Mesenchymal stem cell (in vitro differentiated cells and primary cell): ENCODE data around the gene CADPS.

Source experiments
- DNase-seq: peaks from one replicate; pipeline ENCODE4 v3.0.0-alpha.2; 2013
- H2AFZ ChIP-seq: one replicate; pipeline ENCODE4 v1.6.1; 2013; ENCODE audit warnings: low read depth, mild to moderate bottlenecking, control low read depth, inconsistent platforms, low read length, moderate library complexity
- H2AK5ac ChIP-seq: 2 replicates; pipeline ENCODE4 v1.6.1; 2013; ENCODE audit warnings: low read length, moderate library complexity, mild to moderate bottlenecking, inconsistent platforms; ENCODE audit not compliant: severe bottlenecking
- H2BK120ac ChIP-seq: one replicate; pipeline ENCODE4 v1.6.1; 2013; ENCODE audit warnings: low read depth, mild to moderate bottlenecking, inconsistent platforms, low read length, moderate library complexity
- H2BK12ac ChIP-seq, 2 experiments: one replicate each; pipeline ENCODE4 v1.6.1; 2013; ENCODE audit warnings: inconsistent platforms in 2 of 2, low read length in 2 of 2, mild to moderate bottlenecking in 2 of 2, moderate library complexity in 2 of 2, control low read depth in 1 of 2
- H2BK15ac ChIP-seq: one replicate; pipeline ENCODE4 v1.6.1; 2013; ENCODE audit warnings: mild to moderate bottlenecking, low read depth, inconsistent platforms; ENCODE audit not compliant: poor library complexity, severe bottlenecking
- H2BK5ac ChIP-seq: 2 replicates; pipeline ENCODE4 v1.6.1; 2013; ENCODE audit warnings: low read depth, mild to moderate bottlenecking, low read length, control low read depth, inconsistent platforms; ENCODE audit not compliant: poor library complexity, severe bottlenecking
- H3K14ac ChIP-seq, 2 experiments: one replicate each; pipeline ENCODE4 v1.6.1; 2013; ENCODE audit warnings: inconsistent platforms in 2 of 2, low read length in 2 of 2, control low read depth in 1 of 2, mild to moderate bottlenecking in 1 of 2, moderate library complexity in 1 of 2
- H3K18ac ChIP-seq, 2 experiments: one replicate each; pipeline ENCODE4 v1.6.1; 2013; ENCODE audit warnings: inconsistent platforms in 2 of 2, low read length in 2 of 2, control low read depth in 1 of 2, low read depth in 1 of 2, mild to moderate bottlenecking in 1 of 2
- H3K23ac ChIP-seq, 2 experiments: one replicate each; pipeline ENCODE4 v1.6.1; 2013; ENCODE audit warnings: inconsistent platforms in 2 of 2, low read length in 2 of 2, mild to moderate bottlenecking in 2 of 2, moderate library complexity in 2 of 2, control low read depth in 1 of 2
- H3K27ac ChIP-seq: 2 replicates; pipeline ENCODE4 v1.5.1; 2013; ENCODE audit warnings: mild to moderate bottlenecking, moderate library complexity, low read length, control low read depth, inconsistent platforms; ENCODE audit not compliant: poor library complexity, severe bottlenecking
- H3K27me3 ChIP-seq, 2 experiments: 2 replicates each; pipeline versions ENCODE4 v1.6.1 to v1.7.0; 2013; ENCODE audit warnings: low read length in 2 of 2, mild to moderate bottlenecking in 2 of 2, moderate library complexity in 2 of 2, control low read depth in 1 of 2, inconsistent platforms in 1 of 2; ENCODE audit not compliant: control insufficient read depth in 1 of 2, insufficient read depth in 1 of 2
- H3K36me3 ChIP-seq, 2 experiments: 2 replicates each; pipeline versions ENCODE4 v1.6.1 to v1.7.0; 2013; ENCODE audit warnings: low read length in 2 of 2, control low read depth in 1 of 2, inconsistent platforms in 1 of 2, low read depth in 1 of 2, mild to moderate bottlenecking in 1 of 2; ENCODE audit not compliant: insufficient read depth in 2 of 2, control insufficient read depth in 1 of 2
- H3K4ac ChIP-seq, 2 experiments: one replicate each; pipeline ENCODE4 v1.6.1; 2013; ENCODE audit warnings: inconsistent platforms in 2 of 2, low read length in 2 of 2, mild to moderate bottlenecking in 2 of 2, moderate library complexity in 2 of 2, control low read depth in 1 of 2, low read depth in 1 of 2
- H3K4me1 ChIP-seq: 2 replicates; pipeline ENCODE4 v1.6.1; 2013; ENCODE audit warnings: low read depth, low read length, control low read depth; ENCODE audit not compliant: control insufficient read depth, insufficient read depth
- H3K4me2 ChIP-seq: 2 replicates; pipeline ENCODE4 v1.6.1; 2013; ENCODE audit warnings: low read length, mild to moderate bottlenecking, inconsistent platforms; ENCODE audit not compliant: poor library complexity, severe bottlenecking
- H3K4me3 ChIP-seq, 2 experiments: 2 replicates each; pipeline versions ENCODE4 v1.5.1 to v1.7.0; 2013; ENCODE audit warnings: low read length in 2 of 2, mild to moderate bottlenecking in 2 of 2, control low read depth in 1 of 2, low read depth in 1 of 2; ENCODE audit not compliant: insufficient read depth in 1 of 2
- H3K79me1 ChIP-seq: replicated peaks from 2 replicates; pipeline ENCODE4 v1.6.1; 2013; ENCODE audit warnings: mild to moderate bottlenecking, control low read depth, low read length, inconsistent platforms; ENCODE audit not compliant: poor library complexity, severe bottlenecking
- H3K9ac ChIP-seq: 2 replicates; pipeline ENCODE4 v1.7.0; 2013; ENCODE audit warnings: mild to moderate bottlenecking, low read length, moderate library complexity
- H3K9me3 ChIP-seq: 2 replicates; pipeline ENCODE4 v1.7.0; 2013; ENCODE audit warnings: mild to moderate bottlenecking, low read length; ENCODE audit not compliant: control insufficient read depth
- H4K8ac ChIP-seq: one replicate; pipeline ENCODE4 v1.6.1; 2013; ENCODE audit warnings: inconsistent platforms, mild to moderate bottlenecking, low read length, moderate library complexity
- H4K91ac ChIP-seq: one replicate; pipeline ENCODE4 v1.6.1; 2013; ENCODE audit warnings: mild to moderate bottlenecking, low read length, inconsistent platforms
- WGBS: methylation state at CpG from one replicate; pipeline ENCODE4 v1.1.7; 2013; ENCODE audit warnings: mixed read lengths; 5-methylcytosine and 5-hydroxymethylcytosine counted together

The CADPS gene

DNA sequence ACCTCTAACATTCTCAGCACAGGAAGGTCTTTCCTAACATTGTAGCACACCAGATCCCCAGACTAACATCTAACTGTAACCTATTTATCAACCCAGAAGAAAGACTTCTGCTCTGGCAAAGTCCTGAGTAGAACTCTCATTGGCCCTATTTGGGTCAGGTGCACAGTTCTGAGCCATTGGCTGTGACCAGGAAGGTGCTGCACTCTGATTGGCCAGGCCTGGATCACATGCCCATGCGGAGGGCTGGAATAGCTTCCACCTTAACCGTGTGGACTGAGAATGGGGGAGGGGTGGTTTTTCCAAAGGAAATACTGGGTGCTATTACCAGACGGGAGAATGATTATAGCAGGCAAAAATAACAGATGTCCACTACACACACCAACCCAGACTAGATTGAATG lies 513.4 kb downstream of the CADPS start:
- no peak for DNase-seq
- Histone ChIP-seq H2BK120ac (no peak overlapping the region), H3K4me1 (no peaks in the 10 kb centered on the region), H3K4me3 (no peak overlapping the region), H3K9me3 (peaks cover 3% of the 10 kb centered on the region), H2BK12ac (no peak overlapping the region), H3K79me1 (no peaks in the 10 kb centered on the region), H3K27ac (no peak overlapping the region), H3K36me3 (no peaks in the 10 kb centered on the region), H3K4ac (no peak overlapping the region), H3K4me2 (no peak overlapping the region), H3K9ac (no peak overlapping the region), H3K14ac (no peak overlapping the region), H2BK5ac (no peak overlapping the region), H4K8ac (no peak overlapping the region), H3K23ac (no peak overlapping the region), H2AFZ (no peak overlapping the region), H2BK15ac (no peak overlapping the region), H3K18ac (no peak overlapping the region), H2AK5ac (no peak overlapping the region), H4K91ac (no peak overlapping the region), H3K27me3 (peaks cover 53 to 59% of the 10 kb centered on the region in 2 experiments)
- WGBS: no CpG with 5 or more reads among the region's 3 CpGs

DNA sequence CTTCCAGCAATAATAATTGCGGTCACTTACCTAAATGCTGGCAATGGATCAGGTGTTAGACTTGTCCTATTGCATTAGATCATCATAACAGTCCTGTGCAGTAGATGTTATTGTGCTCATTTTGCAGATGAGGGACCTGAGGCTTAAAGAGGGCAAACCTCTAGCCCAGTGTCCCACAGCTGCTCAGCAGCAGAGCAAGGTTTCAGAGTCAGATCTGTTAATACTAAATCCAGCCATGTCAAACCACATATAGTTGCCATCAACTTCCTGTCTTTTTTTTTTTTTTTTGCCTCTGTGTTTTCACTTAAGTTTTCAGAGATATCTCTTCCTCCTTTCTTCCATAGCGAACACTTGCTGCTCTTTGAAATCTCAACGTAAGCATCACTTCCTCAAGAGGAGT lies 514.0 kb downstream of the CADPS start:
- no peak overlapping the region for H2AFZ ChIP-seq
- H2BK5ac ChIP-seq: no peak overlapping the region
- no peak overlapping the region for H3K4ac ChIP-seq
- H3K14ac ChIP-seq: no peak overlapping the region
- H3K4me1 ChIP-seq: no peaks in the 10 kb centered on the region
- H2BK15ac ChIP-seq: no peak overlapping the region
- H4K91ac ChIP-seq: no peak overlapping the region
- peaks cover 55 to 59% of the 10 kb centered on the region in 2 experiments for H3K27me3 ChIP-seq
- no peak overlapping the region for H2BK12ac ChIP-seq
- H3K18ac ChIP-seq: no peak overlapping the region
- peaks cover 3% of the 10 kb centered on the region for H3K9me3 ChIP-seq
- H3K27ac ChIP-seq: no peak overlapping the region
- H4K8ac ChIP-seq: no peak overlapping the region
- no peak overlapping the region for H2AK5ac ChIP-seq
- no peaks in the 10 kb centered on the region for H3K79me1 ChIP-seq
- no peak for DNase-seq
- no peak overlapping the region for H3K4me2 ChIP-seq
- no peak overlapping the region for H3K9ac ChIP-seq
- no peak overlapping the region for H3K4me3 ChIP-seq
- no peak overlapping the region for H2BK120ac ChIP-seq
- no peaks in the 10 kb centered on the region for H3K36me3 ChIP-seq
- no peak overlapping the region for H3K23ac ChIP-seq
- 100% methylated on average over 2 of the region's 3 CpGs for WGBS

DNA sequence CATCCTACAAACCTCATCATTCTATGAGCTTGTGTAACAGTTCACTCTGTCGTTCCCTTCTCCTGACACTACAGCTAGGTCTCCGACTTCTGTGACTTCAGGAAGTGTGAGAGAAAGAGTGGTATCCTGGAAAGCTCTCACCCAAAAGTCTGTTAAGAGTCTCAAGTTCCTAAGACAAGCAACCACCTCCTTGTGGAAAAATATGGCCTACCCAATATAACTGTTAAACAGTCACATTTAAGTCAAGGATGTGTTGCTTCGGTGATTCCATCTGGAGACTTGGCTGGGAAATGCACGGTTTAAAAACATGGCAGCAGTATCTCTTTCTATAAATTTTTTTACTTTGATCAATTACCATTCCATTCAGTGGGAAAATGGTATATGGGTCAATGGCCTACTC lies 515.7 kb downstream of the CADPS start:
- H3K79me1 ChIP-seq: no peaks in the 10 kb centered on the region
- no peaks in the 10 kb centered on the region for H3K4me1 ChIP-seq
- H3K14ac ChIP-seq: no peak overlapping the region
- H2BK12ac ChIP-seq: no peak overlapping the region
- H3K18ac ChIP-seq: no peak overlapping the region
- no peak overlapping the region for H3K4me3 ChIP-seq
- no peak overlapping the region for H4K8ac ChIP-seq
- WGBS: 68% methylated on average over 2 of the region's 4 CpGs
- no peak overlapping the region for H2BK15ac ChIP-seq
- H3K27ac ChIP-seq: no peak overlapping the region
- H4K91ac ChIP-seq: no peak overlapping the region
- H2BK5ac ChIP-seq: no peak overlapping the region
- no peak overlapping the region for H3K4me2 ChIP-seq
- no peaks in the 10 kb centered on the region for H3K36me3 ChIP-seq
- peaks cover 52 to 59% of the 10 kb centered on the region in 2 experiments for H3K27me3 ChIP-seq
- no peak overlapping the region for H3K4ac ChIP-seq
- DNase-seq: no peak
- H2AK5ac ChIP-seq: no peak overlapping the region
- no peaks in the 10 kb centered on the region for H3K9me3 ChIP-seq
- no peak overlapping the region for H3K9ac ChIP-seq
- no peak overlapping the region for H2BK120ac ChIP-seq
- no peak overlapping the region for H3K23ac ChIP-seq
- no peak overlapping the region for H2AFZ ChIP-seq

GRCh38 chr3:62356356-62356755 lies 518.9 kb downstream of the CADPS start:
- Histone ChIP-seq H2BK5ac (no peak overlapping the region), H3K79me1 (no peaks in the 10 kb centered on the region), H4K8ac (no peak overlapping the region), H3K27me3 (peaks cover 42 to 43% of the 10 kb centered on the region in 2 experiments), H3K9ac (no peak overlapping the region), H2BK120ac (no peak overlapping the region), H3K23ac (no peak overlapping the region), H2BK15ac (no peak overlapping the region), H3K27ac (no peak overlapping the region), H3K36me3 (no peaks in the 10 kb centered on the region), H3K4me3 (no peak overlapping the region), H4K91ac (no peak overlapping the region), H3K14ac (no peak overlapping the region), H3K4ac (no peak overlapping the region), H3K4me2 (no peak overlapping the region), H3K4me1 (no peaks in the 10 kb centered on the region), H3K18ac (no peak overlapping the region), H2BK12ac (no peak overlapping the region), H3K9me3 (no peaks in the 10 kb centered on the region), H2AFZ (no peak overlapping the region), H2AK5ac (no peak overlapping the region)
- DNase-seq: no peak
